H1 (cell line): ENCODE data around the gene ACOD1. TPM values are rescaled to one million over a fixed set of nuclear protein-coding genes. Genes with fewer than 3 reads are reported as not detected.
A peak's percentile ranks its signal among the peaks of the same experiment; 100 is the strongest.

Experiments used
- CTCF ChIA-PET: fragments of 300-600 bp; sonication (Branson Sonifier 250); formaldehyde crosslinking; loops from one replicate; lab custom pipeline; 2021; ENCODE audit not compliant: partially characterized antibody; lab: Charles Lee
- POLR2A ChIA-PET: fragments of 300-600 bp; sonication (Branson Sonifier 250); formaldehyde crosslinking; loops from one replicate; lab custom pipeline; 2021; ENCODE audit warnings: inconsistent platforms; ENCODE audit not compliant: partially characterized antibody; lab: Charles Lee
- DNase-seq, 2 experiments: peaks; one replicate each; pipeline versions ENCODE4 v3.0.0 to v3.0.0-alpha.2; 2010 to 2022; ENCODE audit warnings: low spot score in 2 of 2, low read depth in 1 of 2, mixed read lengths in 1 of 2
- FAIRE-seq: peaks from 2 replicates; lab custom pipeline; 2011; peaks lifted over from hg19 to GRCh38; lab: Jason Lieb, UNC
- H2AFZ ChIP-seq: 2 replicates; pipeline ENCODE4 v1.8.1; 2012; ENCODE audit warnings: low read length, inconsistent platforms
- H2AK5ac ChIP-seq: 2 replicates; pipeline ENCODE4 v1.6.1; 2013; ENCODE audit warnings: low read depth, low read length
- H2BK120ac ChIP-seq: replicated peaks from 2 replicates; pipeline ENCODE3; 2013; ENCODE audit warnings: low read depth, low read length, inconsistent platforms
- H2BK12ac ChIP-seq: 2 replicates; pipeline ENCODE4 v1.6.1; 2013; ENCODE audit warnings: low read depth, low read length
- H2BK15ac ChIP-seq: 2 replicates; pipeline ENCODE4 v1.6.1; 2013; ENCODE audit warnings: low read length
- H2BK20ac ChIP-seq: 2 replicates; pipeline ENCODE4 v1.6.1; 2013; ENCODE audit warnings: low read length
- H2BK5ac ChIP-seq: 2 replicates; pipeline ENCODE4 v1.6.1; 2013; ENCODE audit warnings: low read depth, low read length
- H3K14ac ChIP-seq: 2 replicates; pipeline ENCODE4 v1.6.1; 2013; ENCODE audit warnings: inconsistent platforms; ENCODE audit not compliant: insufficient read length
- H3K18ac ChIP-seq: 2 replicates; pipeline ENCODE4 v1.6.1; 2013; ENCODE audit warnings: low read length; ENCODE audit errors: extremely low read depth
- H3K23ac ChIP-seq: 2 replicates; pipeline ENCODE4 v1.6.1; 2013; ENCODE audit warnings: inconsistent platforms; ENCODE audit not compliant: insufficient read length
- H3K23me2 ChIP-seq: 2 replicates; pipeline ENCODE4 v1.6.1; 2013; ENCODE audit warnings: low read depth, low read length
- H3K27ac ChIP-seq: 2 replicates; pipeline ENCODE4 v1.6.1; 2011; ENCODE audit warnings: low read depth, low read length, inconsistent platforms
- H3K27me3 ChIP-seq, 4 experiments: replicated peaks in 1 of 4; 1 replicate in 1 of 4; 2 replicates in 3 of 4; pipeline versions ENCODE4 v1.6.1 to v1.8.1; 2011 to 2013; ENCODE audit warnings: low read length in 3 of 4, mild to moderate bottlenecking in 3 of 4, inconsistent platforms in 2 of 4, mixed read lengths in 2 of 4, moderate library complexity in 1 of 4; ENCODE audit not compliant: control insufficient read depth in 3 of 4, insufficient read depth in 3 of 4; ENCODE audit errors: extremely low read depth in 1 of 4
- H3K36me3 ChIP-seq, 4 experiments: 2 replicates each; pipeline versions ENCODE4 v1.6.1 to v1.8.1; 2011 to 2013; ENCODE audit warnings: mild to moderate bottlenecking in 4 of 4, low read length in 3 of 4, moderate library complexity in 2 of 4, control low read depth in 1 of 4, inconsistent platforms in 1 of 4; ENCODE audit not compliant: insufficient read depth in 4 of 4, control insufficient read depth in 2 of 4
- H3K4ac ChIP-seq: replicated peaks from 2 replicates; pipeline ENCODE3; 2013; ENCODE audit warnings: low read length, low read depth, mixed read lengths, inconsistent platforms; ENCODE audit not compliant: insufficient read length
- H3K4me1 ChIP-seq, 4 experiments: replicated peaks in 1 of 4; 1 replicate in 1 of 4; 2 replicates in 3 of 4; pipeline versions ENCODE4 v1.6.1 to v1.8.1; 2011 to 2013; ENCODE audit warnings: low read length in 3 of 4, inconsistent platforms in 2 of 4, mixed read lengths in 1 of 4; ENCODE audit not compliant: insufficient read depth in 4 of 4, control insufficient read depth in 3 of 4
- H3K4me2 ChIP-seq, 2 experiments: 2 replicates each; pipeline versions ENCODE4 v1.6.1 to v1.8.1; 2011 to 2013; ENCODE audit warnings: low read depth in 2 of 2, low read length in 2 of 2, control low read depth in 1 of 2, inconsistent platforms in 1 of 2, mild to moderate bottlenecking in 1 of 2; ENCODE audit not compliant: insufficient read depth in 1 of 2
- H3K4me3 ChIP-seq, 4 experiments: fragments of 200-600, 300-600 bp in 1 of 4; sonication (generic), shearing (Covaris generic), sonication (Bioruptor Twin) in 1 of 4; 2 replicates each; pipeline versions ENCODE4 v1.5.1 to v1.8.1; 2011 to 2016; ENCODE audit warnings: low read length in 4 of 4, low read depth in 3 of 4, control low read depth in 2 of 4, inconsistent platforms in 2 of 4, mild to moderate bottlenecking in 2 of 4, mixed read lengths in 1 of 4, moderate library complexity in 1 of 4; ENCODE audit not compliant: insufficient read depth in 2 of 4; ENCODE audit errors: extremely low read depth in 1 of 4
- H3K56ac ChIP-seq: replicated peaks from 2 replicates; pipeline ENCODE3; 2013; ENCODE audit warnings: low read depth, mild to moderate bottlenecking, mixed read lengths, low read length, inconsistent platforms; ENCODE audit not compliant: insufficient read length
- H3K79me1 ChIP-seq: 2 replicates; pipeline ENCODE4 v1.6.1; 2013; ENCODE audit warnings: low read depth, low read length, control low read depth
- H3K79me2 ChIP-seq, 2 experiments: 2 replicates each; pipeline versions ENCODE4 v1.6.1 to v1.8.1; 2012 to 2013; ENCODE audit warnings: low read length in 2 of 2, mild to moderate bottlenecking in 2 of 2, inconsistent platforms in 1 of 2; ENCODE audit not compliant: insufficient read depth in 2 of 2, control insufficient read depth in 1 of 2
- H3K9ac ChIP-seq, 4 experiments: replicated peaks in 1 of 4; 1 replicate in 1 of 4; 2 replicates in 3 of 4; pipeline versions ENCODE4 v1.6.1 to v1.8.1; 2011 to 2013; ENCODE audit warnings: low read depth in 3 of 4, low read length in 3 of 4, control low read depth in 2 of 4, mild to moderate bottlenecking in 2 of 4, moderate library complexity in 2 of 4, inconsistent platforms in 1 of 4; ENCODE audit errors: extremely low read depth in 1 of 4
- H3K9me3 ChIP-seq, 2 experiments: 2 replicates each; pipeline versions ENCODE4 v1.6.1 to v1.8.1; 2012 to 2013; ENCODE audit warnings: mild to moderate bottlenecking in 2 of 2, moderate library complexity in 2 of 2, control low read depth in 1 of 2, inconsistent platforms in 1 of 2, low read depth in 1 of 2, low read length in 1 of 2, mixed read lengths in 1 of 2; ENCODE audit not compliant: insufficient read depth in 2 of 2
- H4K20me1 ChIP-seq, 2 experiments: replicated peaks in 1 of 2; 2 replicates each; pipeline versions ENCODE3 to v1.8.1; 2011 to 2013; ENCODE audit warnings: inconsistent platforms in 2 of 2, low read length in 2 of 2, mild to moderate bottlenecking in 1 of 2; ENCODE audit not compliant: insufficient read depth in 2 of 2, control insufficient read depth in 1 of 2
- H4K5ac ChIP-seq: 2 replicates; pipeline ENCODE4 v1.6.1; 2013; ENCODE audit warnings: low read length, low read depth, mixed read lengths, inconsistent platforms; ENCODE audit not compliant: insufficient read length
- H4K8ac ChIP-seq: 2 replicates; pipeline ENCODE4 v1.8.0; 2013; ENCODE audit warnings: mild to moderate bottlenecking, moderate library complexity, low read length, inconsistent platforms; ENCODE audit not compliant: insufficient read depth; ENCODE audit errors: extremely low read depth
- H4K91ac ChIP-seq: replicated peaks from 2 replicates; pipeline ENCODE3; 2013; ENCODE audit warnings: low read length, mixed read lengths, inconsistent platforms; ENCODE audit not compliant: insufficient read length
- BRCA1 ChIP-seq: IDR thresholded peaks from 2 replicates; pipeline ENCODE4 v1.6.1; 2012; ENCODE audit warnings: low read depth, low read length, improper control_type of control experiment
- HDAC6 ChIP-seq: IDR thresholded peaks from one replicate; pipeline ENCODE4 v1.7.1; 2012; ENCODE audit warnings: low read depth, mild to moderate bottlenecking, inconsistent platforms, low read length, moderate library complexity
- KDM5A ChIP-seq: fragments of 200-600 bp; IDR thresholded peaks from 2 replicates; pipeline ENCODE4 v1.7.1; 2012; ENCODE audit warnings: mild to moderate bottlenecking, low read length, inconsistent platforms, mixed read lengths
- NANOG ChIP-seq: IDR thresholded peaks from 2 replicates; pipeline ENCODE4 v1.6.1; 2011; ENCODE audit warnings: low read length, low read depth, mild to moderate bottlenecking, inconsistent platforms; ENCODE audit not compliant: insufficient read depth, poor library complexity, severe bottlenecking
- RAD21 ChIP-seq, 2 experiments: IDR thresholded peaks in 1 of 2; conservative IDR thresholded peaks in 1 of 2; 2 replicates each; pipeline ENCODE4 v1.6.1; 2011; ENCODE audit warnings: low read depth in 2 of 2, low read length in 2 of 2, improper control_type of control experiment in 1 of 2, inconsistent platforms in 1 of 2, mild to moderate bottlenecking in 1 of 2, moderate library complexity in 1 of 2
- SP1 ChIP-seq: IDR thresholded peaks from 2 replicates; pipeline ENCODE4 v1.6.1; 2011; ENCODE audit warnings: low read depth, low read length
- TAF7 ChIP-seq: optimal IDR thresholded peaks from 2 replicates; pipeline ENCODE3; 2011; ENCODE audit warnings: low read depth, mild to moderate bottlenecking, inconsistent platforms, low read length, moderate library complexity, borderline replicate concordance
- WGBS, 2 experiments: shearing (Covaris generic) in 1 of 2; methylation state at CpG; one replicate each; pipeline versions ENCODE4 v1.1.6 to v1.1.7; 2013 to 2015; ENCODE audit warnings: low lambda C conversion rate in 2 of 2, mixed read lengths in 2 of 2, inconsistent platforms in 1 of 2, low coverage in 1 of 2, missing lambda C conversion rate in 1 of 2; ENCODE audit not compliant: insufficient replicate concordance in 2 of 2, insufficient coverage in 1 of 2, insufficient read length in 1 of 2; ENCODE audit errors: extremely low coverage in 1 of 2, missing lambda C conversion rate in 1 of 2; 5-methylcytosine and 5-hydroxymethylcytosine counted together
- polyA plus RNA-seq, 7 experiments: library from polyadenylated mRNA; depleted of rRNA in 3 of 7; stranded (reverse) in 5 of 7; unstranded in 2 of 7; fragments of >200 nt in 5 of 7; fragments of 200-250 nt in 2 of 7; gene quantifications; 1 replicate in 5 of 7; 2 replicates in 1 of 7; 4 replicates in 1 of 7; pipeline versions ENCODE4 v1.2.1 to v1.2.3, GENCODE V29; 2011 to 2013; ENCODE audit warnings: missing spikeins in 2 of 7, mixed read lengths in 2 of 7
- total RNA-seq: library from RNA; stranded (reverse); fragmentation: NEBNext Ultra II Directional; extraction: Animal tissue kit (Norgen Biotek cat#: 25700); gene quantifications from 2 replicates; pipeline ENCODE4 v1.2.1, GENCODE V29; 2021
- TF ChIP-seq, protein P1 (sequence below), 3 experiments: IDR thresholded peaks; 1 replicate in 2 of 3; 2 replicates in 1 of 3; pipeline versions ENCODE4 v1.5.1 to v1.6.1; 2011; ENCODE audit warnings: low read length in 3 of 3, mild to moderate bottlenecking in 3 of 3, inconsistent platforms in 2 of 3, low read depth in 1 of 3, moderate library complexity in 1 of 3; ENCODE audit not compliant: insufficient read depth in 1 of 3; ENCODE audit errors: control extremely low read depth in 1 of 3

The ACOD1 gene
- total and polyA plus RNA-seq, 2 of the 8 experiments (the other 6 are each of a cell fraction or from before 2014, with no cell fraction given): not detected

DNA sequence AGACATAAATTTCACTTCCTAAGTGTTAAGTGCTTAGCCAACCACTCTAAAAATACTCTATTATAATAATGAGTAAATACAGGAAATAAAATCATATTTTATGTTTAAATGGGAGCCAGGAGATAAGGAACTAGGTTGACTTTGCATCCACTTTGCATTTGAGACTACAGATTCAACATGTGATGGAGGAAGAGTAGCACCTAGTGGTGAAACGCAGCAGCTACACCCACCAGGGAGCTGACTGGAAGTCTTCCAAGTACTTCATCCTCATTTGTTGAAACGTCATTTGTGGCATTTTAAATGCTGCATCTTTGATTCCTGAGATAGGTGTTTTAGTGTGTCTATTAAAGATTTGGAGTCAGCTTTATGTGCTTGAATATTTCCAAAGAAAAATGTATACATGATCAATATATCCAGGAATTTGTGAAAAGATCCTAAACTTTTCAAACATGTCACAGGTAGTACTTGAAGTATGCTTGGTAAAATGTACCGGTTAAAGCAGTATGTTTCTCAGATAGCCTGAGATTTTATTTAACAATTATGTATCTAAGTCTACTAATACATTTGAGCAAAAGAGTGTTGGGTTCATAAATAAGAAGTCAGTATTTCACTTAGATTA is 44.7 kb upstream of the ACOD1 start:
- peak; percentile 92 for FAIRE-seq

More for the DNA sequence above, 44.7 kb upstream of the ACOD1 start:
- H3K23ac ChIP-seq: no peak overlapping the region
- peak; percentile 41 to 75 for DNase-seq
- no peak overlapping the region for H2BK20ac ChIP-seq
- H3K79me2 ChIP-seq: no peaks in the 10 kb centered on the region
- WGBS, 2 experiments: 36% methylated on average over 3 of the region's 3 CpGs; no CpG with 5 or more reads in 1 of the 2 experiments
- H4K5ac ChIP-seq: no peak overlapping the region
- H2BK120ac ChIP-seq: no peak overlapping the region
- POLR2A ChIA-PET: no interaction called here
- no peak overlapping the region for H2AK5ac ChIP-seq
- H3K56ac ChIP-seq: no peak overlapping the region
- H3K4me3 ChIP-seq: no peak overlapping the region
- peaks cover 7 to 9% of the 10 kb centered on the region in 2 experiments; a peak in 3 of 4 replicates for H3K9me3 ChIP-seq
- no peak overlapping the region for H4K8ac ChIP-seq
- CTCF ChIA-PET: interaction anchor here (0.8 to 2.7 kb wide), 21 partner anchors 9 to 1206 kb away, joined by 3 to 16 read pairs (median 5); partner anchors contain the start of gene KCTD12
- H3K27me3 ChIP-seq: no peaks in the 10 kb centered on the region
- no peak overlapping the region for H3K14ac ChIP-seq
- no peak overlapping the region for H2AFZ ChIP-seq
- no peak overlapping the region for H4K91ac ChIP-seq
- H3K27ac ChIP-seq: no peak overlapping the region
- peaks cover 3% of the 10 kb centered on the region; the same call in 1 of the 2 replicates for H3K23me2 ChIP-seq
- no peaks in the 10 kb centered on the region for H3K36me3 ChIP-seq
- H3K79me1 ChIP-seq: no peaks in the 10 kb centered on the region
- H3K18ac ChIP-seq: no peak overlapping the region
- H2BK5ac ChIP-seq: no peak overlapping the region
- H2BK15ac ChIP-seq: no peak overlapping the region
- H4K20me1 ChIP-seq: no peaks in the 10 kb centered on the region
- H3K4me2 ChIP-seq: no peak overlapping the region
- TF ChIP-seq NANOG (no peak), BRCA1 (no peak), HDAC6 (no peak), KDM5A (no peak), RAD21 (IDR thresholded peaks at IDR 0.05 in 1 of 2, conservative IDR thresholded peaks at IDR 0.05 in 1 of 2; ENCODE audit: low read depth in 2 of 2, low read length in 2 of 2) (peak; percentile 98 to 99), TAF7 (no peak), SP1 (no peak)
- TF ChIP-seq, protein P1, sequence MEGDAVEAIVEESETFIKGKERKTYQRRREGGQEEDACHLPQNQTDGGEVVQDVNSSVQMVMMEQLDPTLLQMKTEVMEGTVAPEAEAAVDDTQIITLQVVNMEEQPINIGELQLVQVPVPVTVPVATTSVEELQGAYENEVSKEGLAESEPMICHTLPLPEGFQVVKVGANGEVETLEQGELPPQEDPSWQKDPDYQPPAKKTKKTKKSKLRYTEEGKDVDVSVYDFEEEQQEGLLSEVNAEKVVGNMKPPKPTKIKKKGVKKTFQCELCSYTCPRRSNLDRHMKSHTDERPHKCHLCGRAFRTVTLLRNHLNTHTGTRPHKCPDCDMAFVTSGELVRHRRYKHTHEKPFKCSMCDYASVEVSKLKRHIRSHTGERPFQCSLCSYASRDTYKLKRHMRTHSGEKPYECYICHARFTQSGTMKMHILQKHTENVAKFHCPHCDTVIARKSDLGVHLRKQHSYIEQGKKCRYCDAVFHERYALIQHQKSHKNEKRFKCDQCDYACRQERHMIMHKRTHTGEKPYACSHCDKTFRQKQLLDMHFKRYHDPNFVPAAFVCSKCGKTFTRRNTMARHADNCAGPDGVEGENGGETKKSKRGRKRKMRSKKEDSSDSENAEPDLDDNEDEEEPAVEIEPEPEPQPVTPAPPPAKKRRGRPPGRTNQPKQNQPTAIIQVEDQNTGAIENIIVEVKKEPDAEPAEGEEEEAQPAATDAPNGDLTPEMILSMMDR (IDR thresholded peaks at IDR 0.05; ENCODE audit: control extremely low read depth in 1 of 3, insufficient read depth in 1 of 3, low read depth in 1 of 3, low read length in 3 of 3): peak; percentile 75 to 99 (median 82)
- H3K9ac ChIP-seq: no peak overlapping the region
- H2BK12ac ChIP-seq: no peak overlapping the region
- no peak overlapping the region for H3K4ac ChIP-seq
- H3K4me1 ChIP-seq: no peaks in the 10 kb centered on the region
